Hepatocyte (in vitro differentiated cells): ENCODE results near the gene LIMS2.

Experiments used
- CTCF ChIP-seq: fragments of 200-600 bp; sonication (generic); IDR thresholded peaks from 2 replicates; pipeline ENCODE4 v1.5.1; 2016; ENCODE audit warnings: antibody characterized with exemption, mild to moderate bottlenecking; ENCODE audit not compliant: poor library complexity
- EZH2 ChIP-seq: fragments of 200-600 bp; sonication (generic); IDR thresholded peaks from 2 replicates; pipeline ENCODE4 v1.6.1; 2016; ENCODE audit warnings: antibody characterized with exemption, mild to moderate bottlenecking, borderline replicate concordance

- no peak for TF ChIP-seq CTCF
- no peak for TF ChIP-seq EZH2
These were observed 31.1 kb upstream of the LIMS2 start for GRCh38 chr2:127706215-127706990.
